Astrocyte (in vitro differentiated cells and primary cell): ENCODE measurements around the gene PLEKHG5.

ENCODE experiments used
- CTCF ChIP-seq: IDR thresholded peaks from 2 replicates; pipeline ENCODE4 v1.5.1; 2011; ENCODE audit warnings: low read depth, mild to moderate bottlenecking, inconsistent platforms, low read length, moderate library complexity; ENCODE audit not compliant: insufficient read depth
- EZH2 ChIP-seq: IDR thresholded peaks from 2 replicates; pipeline ENCODE4 v1.6.1; 2012; ENCODE audit warnings: mild to moderate bottlenecking, low read length, inconsistent platforms; ENCODE audit not compliant: insufficient read depth

GRCh38 chr1:6508154-6508815, 16.8 kb upstream of the PLEKHG5 start:
- TF ChIP-seq CTCF, result no peak
- TF ChIP-seq EZH2, result no peak
